Panc1 (cell line): ENCODE data around the gene GMDS. TPM values are rescaled to one million over a fixed set of nuclear protein-coding genes. Genes with fewer than 3 reads are reported as not detected.

ENCODE experiments used
- ATAC-seq: fragments of 200-7000 bp; cut with Tn5 transposase; 2 replicates; pipeline ENCODE4 v1.9.1; 2020; ENCODE audit warnings: mild to moderate bottlenecking, moderate library complexity
- BruUV-seq: library from RNA; stranded (reverse); fragments of 400-500 nt; replicated peaks from 2 replicates; lab custom pipeline; 2021; lab: Mats Ljungman, UMichigan
- CTCF ChIA-PET: fragments of 300-600 bp; sonication (Branson Sonifier 250); formaldehyde crosslinking; loops from one replicate; lab custom pipeline; 2022; ENCODE audit warnings: antibody characterized with exemption; lab: Charles Lee
- POLR2A ChIA-PET: fragments of 300-600 bp; sonication (Branson Sonifier 250); formaldehyde crosslinking; loops from one replicate; lab custom pipeline; 2022; ENCODE audit warnings: antibody characterized with exemption; lab: Charles Lee
- DNase-seq: peaks from one replicate; pipeline ENCODE4 v3.0.0-alpha.2; 2010; ENCODE audit warnings: low read depth, low spot score
- H3K27ac ChIP-seq: 2 replicates; pipeline ENCODE4 v1.5.1; 2011; ENCODE audit warnings: mild to moderate bottlenecking, low read length, inconsistent platforms
- H3K27me3 ChIP-seq: fragments of 200-500 bp; sonication (Bioruptor generic); 2 replicates; pipeline ENCODE4 v1.6.0; 2014; ENCODE audit warnings: low read length, inconsistent platforms; ENCODE audit not compliant: control insufficient read depth, insufficient read depth
- H3K36me3 ChIP-seq: fragments of 200-500 bp; sonication (Bioruptor generic); 2 replicates; pipeline ENCODE4 v1.5.1; 2014; ENCODE audit warnings: inconsistent platforms, mild to moderate bottlenecking, low read length, moderate library complexity; ENCODE audit not compliant: control insufficient read depth, insufficient read depth
- H3K4me1 ChIP-seq: 2 replicates; pipeline ENCODE4 v1.5.1; 2011; ENCODE audit warnings: inconsistent platforms, mild to moderate bottlenecking, low read length, moderate library complexity; ENCODE audit not compliant: control insufficient read depth, insufficient read depth
- H3K4me3 ChIP-seq, 2 experiments: 2 replicates each; pipeline ENCODE4 v1.5.1; 2011 to 2012; ENCODE audit warnings: low read depth in 2 of 2, low read length in 2 of 2, mild to moderate bottlenecking in 2 of 2, inconsistent platforms in 1 of 2, moderate library complexity in 1 of 2
- H3K9me3 ChIP-seq: fragments of 200-500 bp; sonication (Bioruptor generic); 2 replicates; pipeline ENCODE4 v1.5.1; 2014; ENCODE audit warnings: low read depth, mild to moderate bottlenecking, inconsistent platforms, low read length, moderate library complexity; ENCODE audit not compliant: control insufficient read depth, insufficient read depth
- CTCF ChIP-seq: fragments of 450-650 bp; IDR thresholded peaks from 2 replicates; pipeline ENCODE4 v1.5.1; 2017; ENCODE audit warnings: mild to moderate bottlenecking
- POLR2AphosphoS5 ChIP-seq: IDR thresholded peaks from 2 replicates; pipeline ENCODE4 v1.6.1; 2012; ENCODE audit warnings: mild to moderate bottlenecking, low read depth, low read length, moderate library complexity
- SIN3A ChIP-seq: IDR thresholded peaks from 2 replicates; pipeline ENCODE4 v1.6.1; 2012; ENCODE audit warnings: low read depth, mild to moderate bottlenecking, low read length, moderate library complexity, borderline replicate concordance; ENCODE audit not compliant: insufficient read depth
- TCF7L2 ChIP-seq: IDR thresholded peaks from 2 replicates; pipeline ENCODE4 v1.6.1; 2011; ENCODE audit warnings: mild to moderate bottlenecking, low read depth, low read length, inconsistent platforms
- in situ Hi-C: cut with HindIII; loops from 2 replicates; pipeline ENCODE4 v1.10.0; 2016; ENCODE audit warnings: low sequenced_read_pairs, low pct_unique_long_range_greater_than_20kb
- intact Hi-C: fragments of 100-400 bp; cut with micrococcal nuclease; formaldehyde crosslinking; loops from one replicate; pipeline ENCODE4 v1.10.0; 2022; ENCODE audit not compliant: unreplicated experiment
- total RNA-seq: library from RNA; stranded (reverse); gene quantifications from one replicate; pipeline ENCODE4 v1.2.1, GENCODE V29; 2021; ENCODE audit not compliant: unreplicated experiment
- TF ChIP-seq, protein P1 (sequence below), 2 experiments: IDR thresholded peaks; 2 replicates each; pipeline ENCODE4 v1.6.1; 2011 to 2012; ENCODE audit warnings: low read depth in 2 of 2, control low read depth in 1 of 2, low read length in 1 of 2, mild to moderate bottlenecking in 1 of 2, moderate library complexity in 1 of 2; ENCODE audit not compliant: insufficient read depth in 1 of 2

The GMDS gene
- total RNA-seq, 1 experiment from 2014 or later = 9.8 TPM

DNA sequence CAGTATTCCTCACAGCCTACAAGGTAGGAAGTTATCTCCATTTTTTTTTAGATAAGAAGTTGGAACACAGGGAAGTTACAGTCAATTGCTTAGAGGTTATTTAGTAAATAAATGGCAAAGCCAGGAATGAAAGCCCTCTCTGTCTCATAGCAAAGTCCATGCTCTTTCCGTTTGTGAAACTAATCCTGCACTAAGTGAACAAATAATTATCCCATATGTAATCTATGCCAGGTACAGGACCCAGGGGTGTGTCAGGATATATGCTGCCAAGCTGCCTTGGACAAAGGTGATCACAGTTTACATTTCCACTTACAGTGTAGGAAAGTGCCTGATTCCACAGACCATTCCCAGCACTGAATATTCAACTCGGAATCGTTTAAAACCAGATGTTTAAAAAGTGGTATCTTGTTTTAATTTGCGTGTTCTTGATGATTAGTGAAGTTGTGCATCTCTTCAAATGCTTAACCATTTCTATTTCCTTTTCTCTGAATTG is 13.6 kb upstream of the GMDS start:
- CTCF ChIA-PET = no interaction called here
- H3K4me3 ChIP-seq = no peak overlapping the region
- H3K9me3 ChIP-seq = no peaks in the 10 kb centered on the region; the same call in 1 of the 2 replicates
- POLR2A ChIA-PET = no interaction called here
- H3K27ac ChIP-seq = no peak overlapping the region
- in situ Hi-C loops (no loop called here), intact Hi-C loops (no loop called here)
- no peaks in the 10 kb centered on the region for H3K27me3 ChIP-seq
- no peak for ATAC-seq
- no peaks in the 10 kb centered on the region for H3K4me1 ChIP-seq
- no peak for DNase-seq
- TF ChIP-seq POLR2AphosphoS5 = no peak
- TF ChIP-seq, protein P1, sequence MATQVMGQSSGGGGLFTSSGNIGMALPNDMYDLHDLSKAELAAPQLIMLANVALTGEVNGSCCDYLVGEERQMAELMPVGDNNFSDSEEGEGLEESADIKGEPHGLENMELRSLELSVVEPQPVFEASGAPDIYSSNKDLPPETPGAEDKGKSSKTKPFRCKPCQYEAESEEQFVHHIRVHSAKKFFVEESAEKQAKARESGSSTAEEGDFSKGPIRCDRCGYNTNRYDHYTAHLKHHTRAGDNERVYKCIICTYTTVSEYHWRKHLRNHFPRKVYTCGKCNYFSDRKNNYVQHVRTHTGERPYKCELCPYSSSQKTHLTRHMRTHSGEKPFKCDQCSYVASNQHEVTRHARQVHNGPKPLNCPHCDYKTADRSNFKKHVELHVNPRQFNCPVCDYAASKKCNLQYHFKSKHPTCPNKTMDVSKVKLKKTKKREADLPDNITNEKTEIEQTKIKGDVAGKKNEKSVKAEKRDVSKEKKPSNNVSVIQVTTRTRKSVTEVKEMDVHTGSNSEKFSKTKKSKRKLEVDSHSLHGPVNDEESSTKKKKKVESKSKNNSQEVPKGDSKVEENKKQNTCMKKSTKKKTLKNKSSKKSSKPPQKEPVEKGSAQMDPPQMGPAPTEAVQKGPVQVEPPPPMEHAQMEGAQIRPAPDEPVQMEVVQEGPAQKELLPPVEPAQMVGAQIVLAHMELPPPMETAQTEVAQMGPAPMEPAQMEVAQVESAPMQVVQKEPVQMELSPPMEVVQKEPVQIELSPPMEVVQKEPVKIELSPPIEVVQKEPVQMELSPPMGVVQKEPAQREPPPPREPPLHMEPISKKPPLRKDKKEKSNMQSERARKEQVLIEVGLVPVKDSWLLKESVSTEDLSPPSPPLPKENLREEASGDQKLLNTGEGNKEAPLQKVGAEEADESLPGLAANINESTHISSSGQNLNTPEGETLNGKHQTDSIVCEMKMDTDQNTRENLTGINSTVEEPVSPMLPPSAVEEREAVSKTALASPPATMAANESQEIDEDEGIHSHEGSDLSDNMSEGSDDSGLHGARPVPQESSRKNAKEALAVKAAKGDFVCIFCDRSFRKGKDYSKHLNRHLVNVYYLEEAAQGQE (IDR thresholded peaks at IDR 0.05; ENCODE audit: insufficient read depth in 1 of 2, low read depth in 2 of 2, low read length in 1 of 2) = no peak
- TF ChIP-seq TCF7L2 = no peak
- TF ChIP-seq CTCF = no peak
- TF ChIP-seq SIN3A = no peak
- no peaks in the 10 kb centered on the region for H3K36me3 ChIP-seq
- no TSS peak for BruUV-seq

DNA sequence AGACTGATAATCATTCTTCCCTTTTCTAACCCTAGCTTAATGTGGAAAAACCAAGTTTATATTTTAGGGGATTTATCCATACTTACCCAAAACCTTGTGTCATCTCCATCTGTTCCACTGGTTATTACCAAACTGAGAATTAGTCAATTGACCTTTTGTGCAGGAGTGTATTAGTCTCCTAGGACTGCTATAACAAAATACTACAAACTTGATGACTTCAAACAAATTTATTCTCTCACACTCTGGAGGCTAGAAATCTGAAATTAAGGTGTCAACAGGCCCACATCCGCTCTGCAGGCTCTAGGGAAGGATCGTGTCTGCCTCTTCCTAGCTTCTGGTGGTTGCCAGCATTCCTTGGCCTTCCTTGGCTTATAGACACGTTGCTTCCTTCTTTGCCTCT is 12.7 kb upstream of the GMDS start:
- H3K27me3 ChIP-seq = no peaks in the 10 kb centered on the region
- no peaks in the 10 kb centered on the region for H3K9me3 ChIP-seq
- no peaks in the 10 kb centered on the region for H3K36me3 ChIP-seq
- ATAC-seq = no peak
- no peaks in the 10 kb centered on the region for H3K4me1 ChIP-seq
- CTCF ChIA-PET = no interaction called here
- no peak for TF ChIP-seq POLR2AphosphoS5
- no peak for TF ChIP-seq TCF7L2
- TF ChIP-seq SIN3A = no peak
- TF ChIP-seq, protein P1 (IDR thresholded peaks at IDR 0.05; ENCODE audit: insufficient read depth in 1 of 2, low read depth in 2 of 2, low read length in 1 of 2) = no peak
- TF ChIP-seq CTCF = no peak
- intact Hi-C loops = no loop called here
- H3K27ac ChIP-seq = no peak overlapping the region
- no peak overlapping the region for H3K4me3 ChIP-seq
- POLR2A ChIA-PET = no interaction called here
- no peak for DNase-seq
- in situ Hi-C loops = no loop called here
- no TSS peak for BruUV-seq
